GM19240 (cell line): ENCODE results near the gene GLT1D1.

Experiments
- DNase-seq: peaks from one replicate; pipeline ENCODE4 v3.0.0; 2011; ENCODE audit warnings: low spot score; ENCODE audit not compliant: insufficient read length

Gene GLT1D1

GRCh38 chr12:128961957-128962356 lies 108.7 kb downstream of the GLT1D1 start:
- DNase-seq, result no peak

- DNase-seq, result no peak
Measured at GRCh38 chr12:128966203-128966810, 113.0 kb downstream of the GLT1D1 start.

- DNase-seq, result no peak
Measured at GRCh38 chr12:128968668-128969067, 115.4 kb downstream of the GLT1D1 start.

- DNase-seq, result no peak
Measured at GRCh38 chr12:128969480-128970055, 116.3 kb downstream of the GLT1D1 start.

- no peak for DNase-seq
Measured at GRCh38 chr12:128970110-128970509, 116.8 kb downstream of the GLT1D1 start.

DNA sequence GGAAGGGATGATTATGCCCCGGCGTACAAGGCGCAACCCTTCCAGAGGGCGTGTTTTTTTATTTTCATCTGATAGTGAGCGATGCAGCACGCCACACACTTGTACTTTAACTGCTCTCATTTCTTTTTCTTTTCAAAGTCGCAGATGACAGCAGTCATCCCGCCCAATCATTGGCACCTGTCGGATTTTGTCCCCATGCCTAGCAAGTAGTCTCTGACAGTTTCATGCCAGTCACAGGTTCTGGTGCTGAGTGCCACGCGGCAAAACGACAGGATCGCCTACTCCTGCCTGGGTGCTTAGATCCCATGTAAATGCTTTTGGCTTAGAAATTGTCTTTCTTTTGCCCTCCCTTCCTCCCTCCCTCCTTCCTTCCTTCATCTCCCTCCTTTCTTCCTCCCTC lies 117.7 kb downstream of the GLT1D1 start:
- no peak for DNase-seq

GRCh38 chr12:128971802-128972201 lies 118.5 kb downstream of the GLT1D1 start:
- DNase-seq, result no peak

GRCh38 chr12:128973883-128974681 lies 120.8 kb downstream of the GLT1D1 start:
- DNase-seq, result no peak

DNA sequence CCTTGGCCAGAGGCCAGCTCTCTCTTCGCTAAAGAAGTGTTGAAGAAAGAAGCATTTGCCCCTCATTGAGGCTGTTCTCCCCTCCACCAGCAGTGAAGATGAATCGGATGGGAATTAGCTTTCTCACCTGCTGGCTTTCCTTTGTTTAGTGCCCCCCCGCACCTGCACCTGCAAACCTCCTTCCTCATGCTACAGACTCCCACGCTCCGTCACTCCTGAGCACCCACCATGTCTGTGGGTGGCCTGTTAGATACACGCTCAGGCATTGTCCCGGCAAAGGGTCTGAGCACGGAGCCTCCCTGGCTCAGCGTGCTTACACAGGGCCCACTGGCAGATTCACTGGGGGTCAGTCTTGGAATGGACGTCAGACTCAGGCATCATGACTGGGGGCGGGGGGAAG lies 121.6 kb downstream of the GLT1D1 start:
- DNase-seq, result no peak

DNA sequence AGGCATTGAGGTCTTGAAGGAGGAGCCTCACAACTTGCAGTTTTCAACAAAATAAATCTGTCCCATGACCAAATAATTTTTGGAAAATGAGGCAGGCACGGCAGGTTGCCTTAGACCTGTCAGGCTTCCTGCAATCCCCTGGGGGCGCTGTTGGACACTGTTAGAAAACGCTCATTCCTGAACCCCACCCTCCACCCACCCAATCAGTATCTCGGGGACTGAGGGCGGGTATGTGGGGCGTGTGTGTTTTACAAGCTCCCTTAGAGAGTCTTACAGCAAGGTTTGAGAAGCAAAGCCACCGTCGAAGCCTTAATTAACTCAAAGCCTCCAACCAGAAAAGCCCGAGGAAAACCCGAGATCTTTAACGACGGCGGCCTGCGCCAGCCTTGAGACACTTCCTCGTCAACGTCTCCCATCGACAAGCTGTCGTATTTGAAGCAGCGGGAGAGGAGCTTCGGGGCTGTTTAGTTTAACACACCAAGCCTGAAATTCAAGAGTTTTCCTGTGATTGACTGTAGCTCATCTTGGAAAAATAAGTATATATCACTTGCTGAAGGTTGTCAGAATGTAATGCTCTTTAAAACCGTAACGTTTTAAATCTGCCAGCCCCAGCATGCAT lies 123.0 kb downstream of the GLT1D1 start:
- no peak for DNase-seq

GRCh38 chr12:128977441-128977840 lies 124.2 kb downstream of the GLT1D1 start:
- no peak for DNase-seq

DNA sequence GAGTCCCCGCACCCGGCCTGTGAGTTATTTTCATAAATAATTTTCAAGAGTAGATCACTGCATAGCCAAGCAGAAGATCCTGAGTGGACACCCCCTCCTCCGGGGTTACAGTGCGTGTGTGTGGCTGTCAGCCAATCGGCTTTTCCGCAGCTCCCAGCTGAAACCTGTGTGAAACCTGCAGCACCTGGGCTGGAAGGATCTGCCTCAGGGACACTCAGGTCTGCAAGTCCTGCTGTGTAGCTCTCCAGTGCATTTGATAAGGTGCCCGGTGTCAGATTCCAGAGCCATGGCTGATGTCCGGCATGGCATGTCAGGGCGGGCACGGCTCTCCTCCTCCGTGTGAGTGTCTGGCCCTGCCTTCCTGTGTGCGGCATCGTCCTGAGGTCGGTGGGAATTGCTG lies 124.8 kb downstream of the GLT1D1 start:
- DNase-seq, result no peak

GRCh38 chr12:128980623-128981022 lies 127.3 kb downstream of the GLT1D1 start:
- DNase-seq, result no peak

GRCh38 chr12:128981971-128982533 lies 128.8 kb downstream of the GLT1D1 start:
- no peak for DNase-seq

GRCh38 chr12:128982933-128983332 lies 129.7 kb downstream of the GLT1D1 start:
- no peak for DNase-seq

- no peak for DNase-seq
Measured at GRCh38 chr12:128983371-128983770, 130.1 kb downstream of the GLT1D1 start.

- no peak for DNase-seq
Measured at GRCh38 chr12:128986957-128987356, 133.7 kb downstream of the GLT1D1 start.

DNA sequence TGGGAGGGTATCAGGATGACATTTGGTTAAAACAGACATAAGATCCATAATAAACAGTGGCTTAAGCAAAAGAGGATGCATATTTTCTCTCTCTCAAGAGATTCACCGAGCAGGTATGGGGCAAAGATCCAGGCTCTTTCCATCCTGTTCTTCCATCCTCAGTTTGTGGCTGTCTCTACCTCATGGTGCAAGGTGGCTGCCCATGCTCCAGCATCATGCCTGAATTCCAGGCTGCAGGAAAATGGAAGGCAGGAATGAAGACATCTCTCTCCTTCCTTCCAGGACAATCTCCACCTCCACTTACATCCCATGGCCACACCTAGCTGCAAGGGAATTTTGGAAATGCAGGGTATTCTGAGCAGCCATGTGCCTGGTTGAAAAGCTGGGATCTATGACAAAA lies 136.0 kb downstream of the GLT1D1 start:
- no peak for DNase-seq

GRCh38 chr12:128991716-128992115 lies 138.4 kb downstream of the GLT1D1 start:
- DNase-seq, result no peak

GRCh38 chr12:128992116-128992515 lies 138.8 kb downstream of the GLT1D1 start:
- no peak for DNase-seq

DNA sequence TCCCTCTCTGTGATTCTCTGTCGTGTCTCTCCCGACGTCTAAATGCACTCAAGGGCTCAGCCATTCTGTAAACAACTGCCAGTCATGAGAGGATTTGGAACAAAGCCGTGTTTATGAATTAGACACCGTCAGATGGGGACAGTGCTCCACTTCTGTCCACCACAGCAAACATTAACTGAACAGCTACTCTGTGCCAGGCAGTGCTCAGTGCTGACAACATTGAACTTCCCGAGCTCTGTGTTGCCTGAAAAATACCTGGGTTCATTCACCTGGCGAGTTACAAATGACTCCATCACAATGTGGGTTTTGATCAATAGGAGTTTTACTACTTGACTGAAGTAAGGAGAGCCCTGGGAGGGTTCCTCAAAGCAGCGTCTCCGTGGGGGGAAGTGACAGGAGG lies 139.3 kb downstream of the GLT1D1 start:
- DNase-seq, result no peak

- DNase-seq, result no peak
Measured at GRCh38 chr12:128994856-128995255, 141.6 kb downstream of the GLT1D1 start.
